ENCODE results near the gene LRRC39. TPM values are rescaled to one million over a fixed set of nuclear protein-coding genes. Genes with fewer than 3 reads are reported as not detected.

Gene LRRC39
- total RNA-seq, 1 donor from 2014 or later = 0.58 TPM

DNA sequence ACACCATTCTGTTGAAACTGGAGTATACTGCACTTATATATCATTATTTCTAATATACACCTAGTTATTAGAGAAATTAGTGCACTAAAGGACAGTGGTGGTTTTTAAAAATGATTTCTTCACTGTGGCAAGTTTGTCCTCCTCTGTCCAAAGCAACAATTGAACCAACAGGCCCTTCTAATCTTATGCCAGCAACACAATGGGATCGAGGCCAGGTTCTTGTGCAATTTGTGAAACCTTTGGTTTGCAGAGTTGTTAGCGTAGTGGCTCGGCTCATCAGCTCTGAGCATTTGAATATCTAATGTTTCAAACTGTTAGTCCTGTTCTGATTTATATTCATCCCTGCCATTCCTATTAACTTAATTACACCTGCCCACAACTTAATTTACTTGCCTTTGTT lies 9.9 kb upstream of the LRRC39 start:
- Histone ChIP-seq H3K36me3 (peaks cover under 1% of the 10 kb centered on the region), H3K9me3 (no peaks in the 10 kb centered on the region), H3K27ac (no peak overlapping the region), H3K4me3 (no peak overlapping the region), H3K27me3 (no peaks in the 10 kb centered on the region), H3K4me1 (no peaks in the 10 kb centered on the region)
- TF ChIP-seq, protein P1, sequence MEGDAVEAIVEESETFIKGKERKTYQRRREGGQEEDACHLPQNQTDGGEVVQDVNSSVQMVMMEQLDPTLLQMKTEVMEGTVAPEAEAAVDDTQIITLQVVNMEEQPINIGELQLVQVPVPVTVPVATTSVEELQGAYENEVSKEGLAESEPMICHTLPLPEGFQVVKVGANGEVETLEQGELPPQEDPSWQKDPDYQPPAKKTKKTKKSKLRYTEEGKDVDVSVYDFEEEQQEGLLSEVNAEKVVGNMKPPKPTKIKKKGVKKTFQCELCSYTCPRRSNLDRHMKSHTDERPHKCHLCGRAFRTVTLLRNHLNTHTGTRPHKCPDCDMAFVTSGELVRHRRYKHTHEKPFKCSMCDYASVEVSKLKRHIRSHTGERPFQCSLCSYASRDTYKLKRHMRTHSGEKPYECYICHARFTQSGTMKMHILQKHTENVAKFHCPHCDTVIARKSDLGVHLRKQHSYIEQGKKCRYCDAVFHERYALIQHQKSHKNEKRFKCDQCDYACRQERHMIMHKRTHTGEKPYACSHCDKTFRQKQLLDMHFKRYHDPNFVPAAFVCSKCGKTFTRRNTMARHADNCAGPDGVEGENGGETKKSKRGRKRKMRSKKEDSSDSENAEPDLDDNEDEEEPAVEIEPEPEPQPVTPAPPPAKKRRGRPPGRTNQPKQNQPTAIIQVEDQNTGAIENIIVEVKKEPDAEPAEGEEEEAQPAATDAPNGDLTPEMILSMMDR (IDR thresholded peaks at IDR 0.05) = no peak
- no peak for DNase-seq
- intact Hi-C loops (cut with DNase I) = no loop called here
- peak; percentile 71 for ATAC-seq

DNA sequence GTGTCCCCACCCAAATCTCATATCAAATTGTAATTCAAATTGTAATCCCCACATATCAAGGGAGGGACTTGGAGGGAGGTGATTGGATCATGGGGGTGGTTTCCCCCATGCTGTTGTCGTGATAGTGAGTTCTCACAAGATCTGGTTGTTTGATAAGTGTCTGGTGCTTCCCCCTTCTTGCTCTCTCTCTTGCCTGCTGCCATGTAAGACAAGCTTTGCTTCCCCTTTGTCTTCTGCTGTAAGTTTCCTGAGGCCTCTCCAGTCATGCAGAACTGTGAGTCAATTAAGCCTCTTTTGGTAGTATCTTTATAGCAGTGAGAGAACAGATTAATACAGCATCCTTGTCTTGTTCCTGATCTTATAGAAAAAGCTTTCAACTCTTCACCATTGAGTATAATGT lies 6.5 kb upstream of the LRRC39 start:
- TF ChIP-seq, protein P1 (IDR thresholded peaks at IDR 0.05) = no peak
- H3K4me3 ChIP-seq = no peak overlapping the region
- intact Hi-C loops (cut with DNase I) = no loop called here
- H3K4me1 ChIP-seq = no peaks in the 10 kb centered on the region
- no peaks in the 10 kb centered on the region for H3K36me3 ChIP-seq
- DNase-seq = no peak
- no peaks in the 10 kb centered on the region for H3K9me3 ChIP-seq
- H3K27me3 ChIP-seq = no peaks in the 10 kb centered on the region
- no peak for ATAC-seq
- no peak overlapping the region for H3K27ac ChIP-seq

DNA sequence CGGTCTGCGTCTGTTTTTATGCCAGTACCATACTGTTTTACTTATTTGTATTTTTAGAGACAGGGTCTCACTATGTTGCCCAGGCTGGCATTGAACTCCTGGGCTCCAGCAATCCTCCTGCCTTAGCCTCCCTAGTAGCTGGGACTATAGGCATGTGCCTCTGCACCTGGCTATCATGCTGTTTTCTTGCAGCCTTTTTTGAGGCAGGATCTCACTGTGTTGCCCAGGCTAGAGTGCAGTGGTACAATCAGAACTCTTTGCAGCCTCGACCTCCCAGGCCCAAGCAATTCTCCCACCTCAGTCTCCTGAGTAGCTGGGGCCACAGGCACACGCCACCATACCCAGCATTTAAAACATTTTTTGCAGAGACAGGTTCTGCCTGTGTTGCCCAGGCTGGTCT lies 5.3 kb upstream of the LRRC39 start:
- Histone ChIP-seq H3K9me3 (no peaks in the 10 kb centered on the region), H3K4me3 (no peak overlapping the region), H3K27me3 (no peaks in the 10 kb centered on the region), H3K4me1 (no peaks in the 10 kb centered on the region), H3K36me3 (no peaks in the 10 kb centered on the region), H3K27ac (no peak overlapping the region)
- intact Hi-C loops (cut with DNase I) = no loop called here
- no peak for DNase-seq
- no peak for ATAC-seq
- TF ChIP-seq, protein P1 (IDR thresholded peaks at IDR 0.05) = no peak

DNA sequence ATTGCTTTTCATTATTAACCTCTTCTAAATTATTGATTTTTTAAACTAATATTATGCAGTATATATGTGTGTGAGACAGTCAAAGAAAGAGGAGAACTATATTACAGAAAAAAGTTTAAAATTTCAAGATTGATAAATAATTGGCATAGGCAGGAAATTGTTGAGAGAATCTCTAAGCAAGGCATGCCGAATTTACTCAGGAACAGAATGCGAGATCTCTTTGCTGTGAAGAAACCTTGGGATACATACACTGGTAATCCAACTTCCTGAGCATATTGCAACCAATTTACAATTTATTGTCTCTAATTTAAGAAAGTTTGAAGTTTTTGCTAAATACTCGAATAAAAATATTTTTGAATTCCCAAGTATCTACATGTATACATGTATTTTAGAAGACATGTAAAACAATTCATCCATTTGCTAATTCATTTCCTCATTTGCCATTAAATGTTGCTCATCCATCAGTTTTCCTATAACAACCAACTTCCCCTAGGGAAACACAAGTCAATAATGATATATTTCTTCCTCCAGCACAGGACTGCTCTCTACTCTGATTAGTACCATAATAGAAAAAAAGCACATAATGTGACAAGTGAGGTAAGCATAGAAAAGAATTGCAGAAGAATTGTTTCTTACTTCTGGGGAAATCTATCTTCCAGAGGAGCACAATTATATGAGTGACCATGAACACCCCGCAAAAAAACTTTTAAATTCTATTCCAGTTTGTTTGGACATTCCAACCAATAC lies 588 bp downstream of the LRRC39 start:
- TF ChIP-seq, protein P1 (IDR thresholded peaks at IDR 0.05) = no peak
- ATAC-seq (no peak), DNase-seq (no peak)
- no peak overlapping the region for H3K27ac ChIP-seq
- H3K9me3 ChIP-seq = no peaks in the 10 kb centered on the region
- H3K36me3 ChIP-seq = no peaks in the 10 kb centered on the region
- H3K27me3 ChIP-seq = no peaks in the 10 kb centered on the region
- H3K4me1 ChIP-seq = no peaks in the 10 kb centered on the region
- no peak overlapping the region for H3K4me3 ChIP-seq
- intact Hi-C loops (cut with DNase I) = no loop called here

DNA sequence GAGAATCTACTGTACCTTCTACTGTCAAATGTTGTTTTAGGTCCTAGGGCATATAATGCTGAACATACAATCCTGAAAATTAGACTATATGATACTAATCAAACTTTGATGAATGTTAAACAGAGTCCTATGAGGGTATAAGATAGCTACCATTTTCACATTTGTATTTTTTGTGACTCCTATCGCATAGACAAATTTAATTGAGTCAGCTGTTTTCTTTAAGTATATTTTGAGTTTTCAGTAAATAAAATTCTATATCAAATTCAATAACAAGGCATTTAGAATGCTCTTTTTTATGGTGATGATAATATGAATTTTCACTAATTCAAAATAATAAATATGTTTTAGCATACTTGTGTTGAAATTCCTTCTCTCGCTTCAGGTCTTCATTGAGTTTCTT lies 10.0 kb downstream of the LRRC39 start:
- intact Hi-C loops (cut with DNase I) = no loop called here
- no peak for DNase-seq
- no peaks in the 10 kb centered on the region for H3K4me1 ChIP-seq
- H3K27me3 ChIP-seq = no peaks in the 10 kb centered on the region
- H3K36me3 ChIP-seq = no peaks in the 10 kb centered on the region
- H3K27ac ChIP-seq = no peak overlapping the region
- no peak overlapping the region for H3K4me3 ChIP-seq
- ATAC-seq = no peak
- H3K9me3 ChIP-seq = no peaks in the 10 kb centered on the region
- TF ChIP-seq, protein P1 (IDR thresholded peaks at IDR 0.05) = no peak

DNA sequence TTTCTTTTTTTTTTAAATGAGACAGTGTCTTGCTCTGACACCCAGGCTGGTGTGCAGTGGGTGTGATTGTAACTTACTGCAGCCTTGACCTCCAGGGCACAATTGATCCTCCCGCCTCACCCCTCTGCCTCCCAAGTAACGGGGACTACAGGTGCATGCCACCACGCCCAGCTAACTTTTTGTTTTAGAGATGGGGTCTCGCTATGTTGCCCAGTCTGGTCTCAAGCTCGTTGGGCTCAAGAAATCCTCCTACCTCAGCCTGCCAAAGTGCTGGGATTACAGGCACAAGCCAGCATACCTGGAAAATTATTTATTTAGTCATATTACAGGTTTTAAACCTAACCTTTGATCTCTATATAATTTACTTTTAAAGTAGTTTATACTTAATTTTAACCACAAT lies 13.4 kb downstream of the LRRC39 start:
- no peak overlapping the region for H3K27ac ChIP-seq
- no peaks in the 10 kb centered on the region for H3K27me3 ChIP-seq
- DNase-seq = no peak
- no peak for ATAC-seq
- no peaks in the 10 kb centered on the region for H3K36me3 ChIP-seq
- TF ChIP-seq, protein P1 (IDR thresholded peaks at IDR 0.05) = no peak
- no peak overlapping the region for H3K4me3 ChIP-seq
- no peaks in the 10 kb centered on the region for H3K9me3 ChIP-seq
- H3K4me1 ChIP-seq = no peaks in the 10 kb centered on the region
- intact Hi-C loops (cut with DNase I) = no loop called here
